ENCODE results near the gene C1orf226. TPM values are rescaled to one million over a fixed set of nuclear protein-coding genes. Genes with fewer than 3 reads are reported as not detected.

C1orf226 gene
- total and polyA plus RNA-seq, 9 of the 15 experiments (the other 6 are each of a cell fraction or from before 2014, with no cell fraction given) = 0.10 to 1.4 (median 0.47) TPM

GRCh38 chr1:162421258-162422164 lies 40.0 kb downstream of the C1orf226 start (continued):
- TF ChIP-seq CREM (IDR thresholded peaks at IDR 0.05; ENCODE audit: low read depth) = peak; percentile 73
- TF ChIP-seq EP300 (IDR thresholded peaks at IDR 0.05; ENCODE audit: low read length) = peak; percentile 71
- TF ChIP-seq RFX7 (CRISPR knock-in tag; IDR thresholded peaks at IDR 0.05) = no peak
- peak; percentile 76 for TF ChIP-seq NFIC (IDR thresholded peaks at IDR 0.05)
- no peak for TF ChIP-seq ZBED1 (IDR thresholded peaks at IDR 0.05)
- TF ChIP-seq HIVEP1 (CRISPR knock-in tag; IDR thresholded peaks at IDR 0.05) = no peak
- 0 out of 4 replicates have a peak, but pooled peaks of 1 of the 2 experiments have one; percentile 22 for TF ChIP-seq ZNF318 (IDR thresholded peaks at IDR 0.05; ENCODE audit: borderline replicate concordance in 1 of 2, low read depth in 1 of 2)
- TF ChIP-seq PYGO2 (tag; IDR thresholded peaks at IDR 0.05) = no peak
- TF ChIP-seq ZNF57 (CRISPR knock-in tag; IDR thresholded peaks at IDR 0.05) = no peak
- peak; percentile 63 for TF ChIP-seq STAT5A (IDR thresholded peaks at IDR 0.05; ENCODE audit: borderline replicate concordance, low read length)
- TF ChIP-seq MEF2D (tag; conservative IDR thresholded peaks at IDR 0.05; ENCODE audit: low read depth) = 0 out of 2 replicates have a peak, but pooled peaks have one; percentile 18
- no peak for TF ChIP-seq NR2F6 (CRISPR knock-in tag; IDR thresholded peaks at IDR 0.05)
- no peak for TF ChIP-seq ZKSCAN3 (CRISPR knock-in tag; IDR thresholded peaks at IDR 0.05)
- peak; percentile 83 for TF ChIP-seq TEAD4 (IDR thresholded peaks at IDR 0.05; ENCODE audit: low read length)
- no peak for TF ChIP-seq TEAD4 (CRISPR knock-in tag; IDR thresholded peaks at IDR 0.05; ENCODE audit: borderline replicate concordance)
- TF ChIP-seq MNT (conservative IDR thresholded peaks at IDR 0.05) = peak; percentile 25 to 53; a peak in 2 of 4 replicates
- peak; percentile 61; the same call in 1 of the 2 replicates for TF ChIP-seq RNF2 (IDR thresholded peaks at IDR 0.05)
- no peak for TF ChIP-seq KAT7 (CRISPR knock-in tag; IDR thresholded peaks at IDR 0.05; ENCODE audit: borderline replicate concordance)
- peak; percentile 70; the same call in 1 of the 2 replicates for TF ChIP-seq NCOA1 (IDR thresholded peaks at IDR 0.05; ENCODE audit: low read depth)
- TF ChIP-seq MXI1 (IDR thresholded peaks at IDR 0.05; ENCODE audit: low read depth, low read length) = no peak
